ENCODE data around the gene LRBA. TPM values are rescaled to one million over a fixed set of nuclear protein-coding genes. Genes with fewer than 3 reads are reported as not detected.

Gene LRBA
- total RNA-seq, 4 donors from 2014 or later: 8.5 to 18.0 (median 11.9) TPM

- H3K4me3 ChIP-seq: no peak overlapping the region
- in situ Hi-C loops (cut with MboI; ENCODE audit: low sequenced_read_pairs in 4 of 4): no loop called here
- TF ChIP-seq CTCF (IDR thresholded peaks at IDR 0.05 in 4 of 5, conservative IDR thresholded peaks at IDR 0.05 in 1 of 5): no peak
- TF ChIP-seq POLR2A (IDR thresholded peaks at IDR 0.05): no peak
- intact Hi-C loops (cut with DNase I; ENCODE audit: low total_unique reads): no loop called here
- no peaks in the 10 kb centered on the region for H3K36me3 ChIP-seq
- no peaks in the 10 kb centered on the region for H3K9me3 ChIP-seq
- no peak overlapping the region for H3K27ac ChIP-seq
- DNase-seq: no peak
- H3K27me3 ChIP-seq: no peaks in the 10 kb centered on the region
- ATAC-seq: no peak
- no peaks in the 10 kb centered on the region for H3K4me1 ChIP-seq
Observed at GRCh38 chr4:150647008-150647407, 368.1 kb downstream of the LRBA start.

GRCh38 chr4:150641612-150642011 is 373.5 kb downstream of the LRBA start:
- in situ Hi-C loops (cut with MboI; ENCODE audit: low sequenced_read_pairs in 4 of 4): no loop called here
- no peak overlapping the region for H3K4me3 ChIP-seq
- no peaks in the 10 kb centered on the region for H3K4me1 ChIP-seq
- no peak overlapping the region for H3K27ac ChIP-seq
- TF ChIP-seq POLR2A (IDR thresholded peaks at IDR 0.05): no peak
- TF ChIP-seq CTCF (IDR thresholded peaks at IDR 0.05 in 4 of 5, conservative IDR thresholded peaks at IDR 0.05 in 1 of 5): no peak
- no peaks in the 10 kb centered on the region for H3K9me3 ChIP-seq
- no peak for ATAC-seq
- intact Hi-C loops (cut with DNase I; ENCODE audit: low total_unique reads): no loop called here
- no peaks in the 10 kb centered on the region for H3K36me3 ChIP-seq
- no peaks in the 10 kb centered on the region for H3K27me3 ChIP-seq
- no peak for DNase-seq

- Histone ChIP-seq H3K36me3 (no peaks in the 10 kb centered on the region), H3K9me3 (no peaks in the 10 kb centered on the region), H3K4me3 (no peak overlapping the region), H3K27ac (no peak overlapping the region), H3K4me1 (no peaks in the 10 kb centered on the region), H3K27me3 (no peaks in the 10 kb centered on the region)
- intact Hi-C loops (cut with DNase I; ENCODE audit: low total_unique reads) (no loop called here), in situ Hi-C loops (cut with MboI; ENCODE audit: low sequenced_read_pairs in 4 of 4) (no loop called here)
- ATAC-seq (no peak), DNase-seq (no peak)
- TF ChIP-seq CTCF (IDR thresholded peaks at IDR 0.05 in 4 of 5, conservative IDR thresholded peaks at IDR 0.05 in 1 of 5) (no peak), POLR2A (IDR thresholded peaks at IDR 0.05) (no peak)
Observed at GRCh38 chr4:150632639-150633038, 382.4 kb downstream of the LRBA start.

- TF ChIP-seq CTCF (IDR thresholded peaks at IDR 0.05 in 4 of 5, conservative IDR thresholded peaks at IDR 0.05 in 1 of 5): no peak
- no peak for TF ChIP-seq POLR2A (IDR thresholded peaks at IDR 0.05)
- in situ Hi-C loops (cut with MboI; ENCODE audit: low sequenced_read_pairs in 4 of 4): no loop called here
- Histone ChIP-seq H3K4me1 (no peaks in the 10 kb centered on the region), H3K4me3 (no peak overlapping the region), H3K36me3 (no peaks in the 10 kb centered on the region), H3K9me3 (no peaks in the 10 kb centered on the region), H3K27me3 (no peaks in the 10 kb centered on the region), H3K27ac (no peak overlapping the region)
- intact Hi-C loops (cut with DNase I; ENCODE audit: low total_unique reads): no loop called here
- ATAC-seq (no peak), DNase-seq (no peak)
Observed at GRCh38 chr4:150628073-150628472, 387.0 kb downstream of the LRBA start.

GRCh38 chr4:150625033-150625432 is 390.1 kb downstream of the LRBA start:
- ATAC-seq: no peak
- intact Hi-C loops (cut with DNase I; ENCODE audit: low total_unique reads) (no loop called here), in situ Hi-C loops (cut with MboI; ENCODE audit: low sequenced_read_pairs in 4 of 4) (no loop called here)
- Histone ChIP-seq H3K27me3 (no peaks in the 10 kb centered on the region), H3K36me3 (no peaks in the 10 kb centered on the region), H3K4me1 (no peaks in the 10 kb centered on the region), H3K4me3 (no peak overlapping the region), H3K9me3 (no peaks in the 10 kb centered on the region), H3K27ac (no peak overlapping the region)
- DNase-seq: no peak
- TF ChIP-seq CTCF (IDR thresholded peaks at IDR 0.05 in 4 of 5, conservative IDR thresholded peaks at IDR 0.05 in 1 of 5) (no peak), POLR2A (IDR thresholded peaks at IDR 0.05) (no peak)

Data from gastrocnemius medialis (tissue), 4 donors.